Stimulated activated CD8-positive, alpha-beta memory T cell treated with anti-CD3 and anti-CD28 coated beads, Interleukin-4, amount 100 ng/mL, for 24 hours (primary cell): ENCODE results near the gene VMA21.

Experiments used
- DNase-seq: peaks from one replicate; pipeline ENCODE4 v3.0.0-alpha.2; 2020; ENCODE audit warnings: low read depth

The VMA21 gene, protein sequence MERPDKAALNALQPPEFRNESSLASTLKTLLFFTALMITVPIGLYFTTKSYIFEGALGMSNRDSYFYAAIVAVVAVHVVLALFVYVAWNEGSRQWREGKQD

DNA sequence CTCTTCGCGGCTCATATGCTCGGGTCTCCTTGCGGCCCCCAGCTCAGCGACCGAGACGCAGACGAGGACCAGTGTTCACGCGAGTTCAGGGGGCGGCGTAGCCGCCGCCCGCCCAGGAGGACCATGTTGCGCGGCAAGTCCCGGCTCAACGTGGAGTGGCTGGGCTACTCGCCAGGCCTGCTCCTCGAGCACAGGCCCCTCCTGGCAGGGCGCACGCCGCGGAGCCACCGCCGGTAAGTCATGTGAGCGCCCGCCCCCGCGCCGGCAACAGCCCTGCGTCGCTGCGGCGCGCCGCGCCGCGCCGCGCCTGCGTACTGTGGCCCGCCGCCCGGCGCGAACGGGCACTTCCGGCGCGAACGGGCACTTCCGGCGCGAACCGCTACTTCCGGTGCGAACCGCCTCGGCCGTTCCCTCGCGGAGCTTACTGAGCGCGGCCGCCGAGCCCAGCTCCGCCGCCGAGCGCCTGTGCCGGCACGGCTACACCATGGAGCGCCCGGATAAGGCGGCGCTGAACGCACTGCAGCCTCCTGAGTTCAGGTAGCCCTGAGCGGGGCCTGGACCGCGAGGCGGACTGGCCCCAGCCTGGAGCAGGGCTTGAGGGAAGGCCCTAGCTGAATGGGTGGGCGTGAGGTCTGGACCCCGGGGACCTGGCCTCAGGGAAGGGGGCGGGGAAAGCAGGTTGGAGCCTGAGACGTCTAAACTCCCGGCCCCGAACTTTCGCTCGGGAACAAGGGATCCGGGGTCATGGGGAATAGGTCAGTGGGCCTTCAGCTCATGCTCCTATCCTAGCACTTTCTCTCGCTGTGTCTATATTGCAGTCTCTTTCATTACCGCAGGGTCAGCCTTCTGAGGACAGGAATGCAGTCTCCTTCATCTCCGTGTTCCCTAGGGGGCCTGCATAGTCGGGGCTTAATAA lies at the start of gene VMA21:
TSS of gene VMA21 (plus strand) at position 382 of the 916 bp plus-strand sequence. CDS start at position 485, 103 bp downstream.
- DNase-seq: peak; percentile 68

DNA sequence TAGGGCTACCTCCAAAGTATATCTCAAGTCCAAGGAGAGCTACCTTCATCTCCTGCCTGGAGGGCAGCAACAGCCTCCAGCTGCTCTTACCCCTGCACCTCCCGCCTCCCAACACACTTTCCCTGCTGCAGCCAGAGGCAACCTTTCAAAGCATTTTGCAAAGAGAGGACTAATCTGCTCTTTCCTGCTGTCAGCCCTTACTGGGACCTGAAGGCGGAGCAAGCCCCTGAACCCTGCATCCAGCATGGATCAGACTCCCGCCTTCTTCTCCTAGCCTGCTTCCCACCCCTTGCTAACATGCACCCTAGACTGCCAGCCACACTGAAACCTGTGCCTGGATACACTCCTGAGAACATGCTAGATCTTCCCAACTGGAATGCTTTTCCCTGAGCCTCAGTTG lies 37.7 kb upstream of the VMA21 start:
- no peak for DNase-seq

DNA sequence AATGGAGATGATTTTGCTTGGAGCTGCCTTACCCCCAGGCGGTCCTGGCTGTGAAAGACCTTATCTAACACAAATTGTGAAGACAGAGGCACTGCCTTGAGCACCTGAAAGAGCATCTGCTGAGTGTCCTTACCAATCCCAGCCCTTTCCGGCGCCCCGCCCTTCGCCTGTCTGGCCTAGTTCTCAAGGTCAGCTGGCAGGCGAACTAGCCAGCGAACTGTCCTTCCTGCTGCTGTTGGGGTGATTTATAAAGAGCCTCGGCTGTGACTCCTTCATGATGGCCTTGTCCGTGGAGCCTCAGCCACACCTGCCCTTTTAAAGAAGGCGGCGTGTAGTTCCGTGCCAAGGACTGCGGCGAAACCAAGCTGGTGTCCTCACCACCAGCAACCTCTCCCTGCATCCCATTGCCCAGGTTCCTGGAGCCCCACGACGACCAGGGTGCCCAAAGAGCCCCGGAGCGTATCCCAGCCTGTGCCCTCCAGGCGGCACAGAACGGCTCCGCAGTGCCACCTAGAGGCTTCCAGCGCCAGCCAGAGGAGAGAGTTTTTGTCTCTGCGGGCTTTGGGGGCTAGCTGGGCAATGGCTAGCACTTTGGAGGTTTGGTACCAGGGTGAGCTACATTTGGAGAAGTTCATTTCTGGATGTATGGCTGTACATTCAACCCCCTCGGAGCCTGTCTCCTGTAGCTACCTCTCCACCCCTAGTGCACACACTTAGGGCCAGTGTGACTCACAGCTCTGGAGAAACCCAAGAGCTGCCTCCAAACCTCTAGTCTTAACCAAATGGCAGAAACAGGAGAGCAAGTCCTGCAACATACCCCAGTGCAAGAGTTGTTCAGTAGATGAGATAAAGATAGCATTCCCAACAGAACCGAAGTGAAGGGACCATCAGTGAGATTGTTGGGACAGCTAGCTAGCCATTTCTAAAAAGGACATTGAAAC lies 36.8 kb upstream of the VMA21 start:
- peak; percentile 11 for DNase-seq

DNA sequence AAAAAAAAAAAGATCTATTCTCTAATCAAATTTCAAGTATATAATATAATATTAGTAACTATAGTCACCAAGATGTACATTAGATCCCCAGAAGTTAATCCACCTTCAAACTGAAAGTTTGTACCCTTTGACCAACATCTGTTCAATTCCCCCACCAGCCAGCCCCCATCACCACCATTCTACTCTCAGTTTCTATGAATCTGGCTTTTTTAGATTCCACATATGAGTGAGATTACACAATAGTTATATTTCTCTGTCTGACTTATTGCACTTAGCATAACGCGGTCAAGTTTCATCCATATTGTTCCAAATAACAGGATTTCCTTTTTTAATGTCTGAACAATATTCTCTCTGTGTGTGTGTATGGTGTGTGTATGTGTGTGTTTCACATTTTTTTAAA lies 33.7 kb upstream of the VMA21 start:
- DNase-seq: no peak

DNA sequence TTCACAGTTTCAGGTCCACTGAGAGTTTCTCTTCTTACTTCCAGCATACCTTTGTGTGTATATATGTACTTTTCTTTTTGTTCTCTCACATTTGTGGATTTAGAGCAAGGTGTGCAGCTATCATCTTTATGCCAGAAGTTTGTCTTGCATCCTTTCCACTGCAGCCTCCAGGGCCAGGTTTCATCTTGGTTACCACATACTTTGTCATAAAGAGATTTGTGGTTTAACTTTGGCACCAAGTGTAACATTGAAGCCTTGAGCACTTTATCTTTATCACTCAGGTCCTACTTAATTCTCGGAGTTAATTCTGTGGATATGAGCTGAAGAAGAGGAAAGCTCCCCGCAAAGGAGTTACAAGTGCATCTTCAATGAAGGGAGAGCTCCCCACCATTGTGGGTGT lies 31.4 kb upstream of the VMA21 start:
- DNase-seq: no peak

DNA sequence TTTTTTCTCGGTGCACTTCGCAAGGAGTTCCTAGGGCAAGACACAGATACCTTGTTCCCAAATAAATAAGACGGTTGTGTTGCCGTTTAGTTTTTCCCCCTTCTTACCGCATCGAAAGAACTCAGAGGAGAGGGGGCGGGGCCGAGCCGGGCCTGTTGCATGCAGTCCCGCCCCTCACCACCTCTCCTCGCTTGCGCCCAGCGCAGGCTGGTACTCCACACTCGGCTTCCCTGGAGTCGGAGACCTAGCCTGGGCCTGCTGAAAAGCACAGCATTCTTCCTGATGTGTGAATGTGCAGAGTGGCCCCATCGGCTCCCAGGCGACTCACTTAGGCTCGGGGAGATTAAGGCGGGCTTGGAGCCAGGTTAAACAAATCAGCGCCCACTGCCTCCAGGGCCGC lies 26.1 kb upstream of the VMA21 start:
- DNase-seq: no peak

DNA sequence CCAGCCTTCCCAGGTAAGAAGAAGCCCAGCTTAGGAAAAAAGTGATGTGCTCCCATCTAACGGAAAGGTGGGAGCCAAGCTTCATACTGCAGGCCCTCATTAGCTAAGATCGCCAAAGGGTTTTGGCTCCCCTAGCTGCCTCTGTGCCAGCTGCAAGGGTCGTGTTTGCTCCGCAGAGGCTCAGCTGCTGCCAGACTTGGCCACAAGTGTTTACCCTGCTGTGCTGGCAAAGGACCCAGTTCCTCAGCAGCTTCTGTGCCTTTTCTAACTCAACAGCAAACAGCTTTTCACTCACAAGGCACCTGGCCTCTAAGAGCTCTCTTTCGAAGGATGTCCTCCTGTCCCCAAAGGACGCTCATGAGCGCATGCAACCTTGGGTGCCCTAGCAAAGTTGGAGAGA lies 12.2 kb upstream of the VMA21 start:
- DNase-seq: no peak

DNA sequence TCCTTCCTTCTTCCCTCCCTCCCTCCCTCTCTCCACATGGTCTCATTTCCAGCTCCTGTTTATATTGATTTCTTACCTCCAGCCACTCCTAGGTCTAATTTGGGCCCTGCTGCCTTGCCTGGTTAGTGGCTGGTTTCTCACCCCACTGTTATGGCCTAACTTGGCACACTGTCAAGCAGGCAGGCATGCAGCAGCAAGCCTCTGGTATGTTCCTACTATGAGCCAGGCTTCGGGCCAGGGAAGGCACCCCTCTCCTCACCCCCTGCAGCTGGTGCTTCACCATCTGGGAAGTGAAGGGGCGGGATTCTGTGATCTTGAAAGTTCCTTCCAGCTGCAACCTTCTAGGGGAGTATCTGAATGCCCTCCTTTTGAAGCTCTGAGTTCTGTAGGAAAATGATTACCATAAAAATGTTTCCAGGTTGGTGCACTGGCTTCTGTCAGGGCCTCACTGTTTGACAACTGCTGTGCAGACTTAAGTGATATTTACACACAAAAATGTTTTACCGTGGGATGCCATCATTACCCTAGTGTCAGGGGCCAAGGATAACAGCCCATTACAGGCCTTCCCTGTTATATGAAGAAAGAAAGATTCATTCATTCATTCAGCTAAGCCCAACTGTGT lies 10.1 kb upstream of the VMA21 start:
- DNase-seq: no peak

DNA sequence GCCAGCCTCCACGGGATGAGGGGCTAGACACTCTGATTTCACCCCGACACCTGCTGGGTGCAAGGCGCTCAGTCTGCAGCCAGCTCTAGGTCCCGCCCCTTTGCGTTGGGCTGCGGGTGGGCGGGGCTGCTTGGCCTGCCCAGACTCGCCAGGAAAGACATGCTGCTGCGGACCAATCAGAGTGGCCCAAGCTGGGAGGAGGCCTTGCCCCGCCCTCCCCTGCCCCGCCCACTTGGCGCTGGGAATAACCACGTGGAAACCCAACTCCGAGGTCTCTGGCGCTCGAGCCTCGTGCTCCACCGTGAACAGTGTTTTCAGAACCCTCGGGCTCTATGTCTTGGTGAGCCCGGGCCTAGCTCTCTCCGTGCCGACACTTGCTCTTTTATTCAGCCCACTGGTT lies 5.3 kb upstream of the VMA21 start:
- DNase-seq: no peak

DNA sequence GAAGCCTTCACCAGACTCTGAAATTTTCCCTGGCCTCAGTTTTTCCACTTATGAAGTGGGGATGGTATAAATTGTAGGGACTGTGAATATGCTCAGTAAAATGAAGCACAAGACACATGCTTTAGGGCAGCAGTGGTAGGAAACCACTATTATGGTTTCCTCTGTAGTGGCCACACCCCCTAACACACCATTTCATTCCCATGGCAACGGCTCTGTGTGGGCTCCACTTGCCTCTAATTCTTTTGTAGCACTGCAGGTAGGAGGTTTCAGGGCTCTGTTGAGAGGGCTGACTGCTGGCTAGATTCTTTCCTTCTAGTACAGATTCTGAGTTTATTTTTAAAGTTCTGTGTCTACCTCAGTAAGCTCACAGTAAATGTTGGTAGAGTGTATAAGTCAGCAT lies 3.5 kb upstream of the VMA21 start:
- peak; percentile 18 for DNase-seq

DNA sequence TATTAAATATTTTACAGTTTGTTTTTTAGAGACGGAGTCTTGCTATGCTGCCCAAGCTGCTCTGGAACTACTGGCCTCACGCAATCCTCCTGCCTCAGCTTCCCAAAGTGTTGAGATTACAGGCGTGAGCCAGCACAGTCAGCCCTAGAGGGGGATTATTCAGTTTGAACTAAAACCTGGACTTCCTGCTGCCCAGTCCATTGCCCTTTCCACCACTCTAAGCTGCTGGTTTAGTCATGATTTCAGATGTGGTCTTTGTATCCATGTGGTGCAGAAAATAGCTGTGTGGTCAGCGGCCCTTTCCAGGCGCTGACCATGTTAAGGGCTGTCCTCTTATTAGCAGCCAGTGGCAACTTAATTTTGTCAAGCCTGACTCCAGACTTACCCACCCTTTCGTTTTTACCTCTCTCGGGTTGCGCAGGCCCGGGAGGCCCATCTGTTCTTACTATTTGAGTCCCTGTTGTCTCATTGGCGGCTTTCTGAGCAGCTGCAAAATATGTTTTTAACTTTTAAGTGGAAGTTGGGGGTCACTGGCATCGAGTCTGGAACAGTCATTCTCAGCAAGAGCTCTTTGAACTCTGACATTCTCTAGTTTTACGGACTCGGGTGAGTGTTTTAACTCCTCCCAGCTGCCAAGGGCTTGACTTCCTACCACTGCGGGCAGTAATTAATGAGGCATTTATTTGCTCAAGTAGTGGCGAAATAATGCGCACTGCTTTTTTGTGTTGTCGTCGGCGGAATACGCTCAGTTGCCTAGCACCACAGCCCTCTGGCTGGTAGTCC lies 773 bp upstream of the VMA21 start:
- DNase-seq: no peak

DNA sequence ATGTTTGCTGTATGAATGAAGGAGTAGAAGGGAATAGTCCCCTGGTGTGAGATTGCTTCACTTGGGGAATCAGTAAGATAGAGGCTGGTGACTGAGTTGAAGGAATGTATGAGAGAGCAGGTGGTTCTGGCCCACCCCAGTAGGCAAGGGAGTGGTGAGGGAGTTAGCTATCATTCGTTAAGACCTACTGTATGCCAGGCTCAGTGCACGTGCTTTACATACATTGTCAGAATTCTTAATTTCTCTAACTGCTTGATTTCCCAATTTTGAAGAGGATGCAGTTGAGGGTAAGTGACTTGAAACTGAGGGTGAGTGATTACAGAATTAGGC lies 700 bp downstream of the VMA21 start:
- no peak for DNase-seq

DNA sequence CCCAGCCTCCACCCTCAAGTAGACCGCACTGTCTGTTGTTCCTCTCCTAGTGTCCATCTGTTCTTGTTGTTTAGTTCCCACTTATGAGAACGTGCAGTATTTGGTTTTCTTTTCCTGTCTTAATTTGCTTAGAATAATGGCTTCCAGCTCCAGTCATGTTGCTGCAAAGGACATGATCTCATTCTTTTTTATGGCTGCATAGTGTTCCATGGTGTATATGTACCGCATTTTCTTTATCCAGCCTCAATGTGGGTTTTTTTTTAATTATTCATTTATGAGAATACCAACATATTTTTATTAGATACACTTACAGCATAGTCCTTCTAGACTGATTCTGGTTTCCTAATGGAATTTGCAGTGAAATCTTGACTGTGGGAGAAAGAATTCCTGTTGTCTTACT lies 1.3 kb downstream of the VMA21 start:
- DNase-seq: no peak

DNA sequence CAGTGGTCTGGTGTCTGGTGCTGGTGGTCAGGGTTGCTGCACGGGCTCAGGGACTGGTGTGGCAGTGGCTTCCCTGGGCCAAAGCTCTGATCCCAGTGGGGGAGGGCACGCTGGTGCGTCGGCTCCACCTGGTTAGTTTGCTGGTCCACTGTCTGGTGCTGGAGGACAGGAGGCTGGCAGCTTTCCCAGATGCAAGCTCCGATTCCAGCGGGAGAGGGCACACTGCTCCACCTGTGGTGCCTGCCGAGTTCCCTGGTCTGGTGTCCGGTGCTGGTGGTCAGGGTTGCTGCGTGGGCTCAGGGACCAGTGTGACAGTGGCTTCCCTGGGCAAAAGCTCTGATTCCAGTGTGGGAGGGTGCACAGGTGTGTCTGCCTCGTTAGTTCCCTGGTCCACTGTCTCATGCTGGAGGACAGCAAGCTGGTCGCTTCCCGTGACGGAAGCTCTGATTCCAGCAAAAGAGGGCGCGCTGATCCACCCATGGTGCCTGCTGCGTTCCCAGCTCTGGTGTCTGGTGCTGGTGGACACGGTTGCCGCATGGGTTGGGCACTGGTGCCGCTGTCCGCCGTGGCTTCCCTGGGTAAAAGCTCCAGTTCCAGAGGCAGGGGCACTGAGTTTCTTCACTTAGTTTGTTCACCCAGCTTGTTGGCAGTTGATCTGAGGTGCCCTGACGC lies 5.8 kb downstream of the VMA21 start:
- no peak for DNase-seq

DNA sequence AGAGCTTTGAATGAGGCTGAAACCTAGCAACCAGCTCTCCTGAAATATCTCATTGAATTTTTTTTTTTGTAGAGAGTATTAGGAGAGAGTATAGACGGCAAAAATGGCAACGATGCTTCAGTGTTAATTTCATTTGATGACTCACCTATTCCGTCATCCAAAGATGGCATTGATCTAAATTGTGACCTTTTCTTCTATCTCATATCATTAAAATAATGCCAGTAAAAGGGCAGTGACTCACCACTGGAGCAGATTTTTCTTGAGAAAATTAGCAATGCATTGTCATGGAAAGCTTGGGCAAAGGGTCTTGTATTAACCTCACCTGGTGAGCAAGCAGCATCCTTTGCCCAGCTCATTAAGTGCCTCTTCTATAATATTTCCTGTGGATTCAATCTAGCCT lies 19.6 kb downstream of the VMA21 start:
- no peak for DNase-seq

DNA sequence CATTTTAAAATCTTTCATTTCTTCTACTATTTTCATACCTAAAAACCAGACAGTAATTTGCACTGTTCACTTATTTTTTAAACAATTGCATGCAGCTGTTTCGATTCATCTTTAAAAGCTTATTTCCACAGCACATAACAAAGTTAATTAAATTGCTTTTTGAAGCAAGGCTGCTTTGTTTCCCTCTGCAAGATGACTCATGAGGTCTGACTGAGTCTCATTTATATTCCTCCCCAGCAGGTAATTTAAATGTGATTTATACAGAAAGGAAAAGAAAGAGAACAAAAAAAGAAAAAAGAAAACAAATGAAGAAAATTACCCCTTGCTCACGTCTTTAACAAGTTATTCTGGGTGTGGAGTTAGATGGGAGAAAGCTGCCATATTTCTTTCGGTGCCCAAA lies 22.8 kb downstream of the VMA21 start:
- no peak for DNase-seq

DNA sequence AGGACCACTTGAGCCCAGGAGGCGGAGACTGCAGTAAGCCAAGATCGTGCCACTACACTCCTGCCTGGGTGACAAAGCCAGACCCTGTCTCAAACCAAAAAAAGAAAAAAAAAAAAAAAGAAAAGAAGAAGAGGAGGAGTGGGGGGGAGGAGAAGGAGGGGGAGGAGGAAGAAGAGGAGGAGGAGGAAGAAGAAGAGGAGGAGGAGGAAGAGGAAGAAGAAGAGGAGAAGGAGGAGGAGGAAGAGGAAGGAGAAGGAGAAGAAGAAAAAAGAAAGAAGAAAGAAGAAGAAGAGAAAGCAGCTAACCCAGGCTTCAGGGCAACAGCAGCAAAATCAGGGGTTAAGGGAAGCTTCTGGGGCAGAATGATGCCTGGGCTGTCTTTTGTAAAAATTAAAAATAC lies 27.5 kb downstream of the VMA21 start:
- no peak for DNase-seq

DNA sequence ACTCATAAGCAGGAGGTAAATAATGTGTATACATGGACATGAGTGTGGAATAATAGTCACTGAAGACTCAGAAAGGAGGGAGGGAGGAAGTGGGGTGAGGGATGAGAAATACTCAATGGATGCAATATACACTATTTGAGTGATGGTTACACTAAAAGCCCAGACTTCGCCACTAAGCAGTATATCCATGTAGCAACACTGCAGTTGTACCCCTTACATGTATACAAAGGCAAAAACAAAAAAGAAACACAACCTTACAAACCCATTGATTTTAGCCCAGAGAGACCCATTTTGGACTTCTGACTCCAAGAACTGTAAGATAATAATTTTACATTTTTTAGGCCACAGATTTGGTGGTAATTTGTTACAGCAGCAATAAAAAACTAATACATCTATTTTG lies 51.5 kb downstream of the VMA21 start:
- DNase-seq: no peak

DNA sequence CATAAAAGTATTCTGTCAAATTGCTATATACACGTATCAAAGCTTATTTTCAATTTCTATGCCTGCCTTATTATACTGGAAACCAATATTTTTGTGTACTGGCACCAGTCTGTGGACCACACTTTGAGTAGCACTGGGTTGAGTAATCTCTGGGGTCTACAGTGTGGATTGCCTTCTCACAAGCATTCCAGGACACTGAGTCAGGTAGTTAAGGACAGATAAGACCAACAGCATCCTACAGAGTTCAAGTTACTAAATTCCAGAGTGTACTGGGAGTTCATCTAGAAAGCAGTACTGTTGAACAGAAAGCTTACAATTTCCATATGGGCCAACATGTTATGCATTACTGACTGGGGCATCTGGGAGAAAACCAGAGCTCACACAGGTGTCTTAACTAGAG lies 61.8 kb downstream of the VMA21 start:
- no peak for DNase-seq
